PC-3 (cell line): Measurements from ENCODE around the gene CLDN16. TPM values are rescaled to one million over a fixed set of nuclear protein-coding genes. Genes with fewer than 3 reads are reported as not detected.

Experiments
- ATAC-seq: fragments of 200-7000 bp; cut with Tn5 transposase; 2 replicates; pipeline ENCODE4 v1.9.1; 2020; ENCODE audit warnings: mild to moderate bottlenecking, moderate library complexity
- BruUV-seq: library from RNA; stranded (reverse); fragments of 400-500 nt; replicated peaks from 2 replicates; lab custom pipeline; 2021; lab: Mats Ljungman, UMichigan
- CTCF ChIA-PET: fragments of 300-600 bp; sonication (Branson Sonifier 250); formaldehyde crosslinking; loops from one replicate; lab custom pipeline; 2022; ENCODE audit warnings: antibody characterized with exemption; lab: Charles Lee
- POLR2A ChIA-PET: fragments of 300-600 bp; sonication (Branson Sonifier 250); formaldehyde crosslinking; loops from one replicate; lab custom pipeline; 2022; ENCODE audit warnings: antibody characterized with exemption; ENCODE audit not compliant: unreplicated experiment; lab: Charles Lee
- DNase-seq: peaks from one replicate; pipeline ENCODE4 v3.0.0-alpha.2; 2015
- H2AFZ ChIP-seq: fragments of 300-600 bp; sonication (generic); 2 replicates; pipeline ENCODE4 v1.6.0; 2016; ENCODE audit warnings: antibody characterized with exemption, low read length
- H3F3A ChIP-seq: fragments of 300-600 bp; sonication (generic); one replicate; pipeline ENCODE4 v1.6.0; 2017; ENCODE audit warnings: antibody characterized with exemption, low read length, control low read depth, mild to moderate bottlenecking; ENCODE audit not compliant: unreplicated experiment
- H3K27ac ChIP-seq: fragments of 300-600 bp; sonication (generic); 2 replicates; pipeline ENCODE4 v1.5.1; 2016; ENCODE audit warnings: mild to moderate bottlenecking, low read length
- H3K27me3 ChIP-seq: fragments of 300-600 bp; sonication (generic); 2 replicates; pipeline ENCODE4 v1.6.1; 2016; ENCODE audit warnings: low read length, mixed read lengths
- H3K36me3 ChIP-seq: fragments of 300-600 bp; sonication (generic); 2 replicates; pipeline ENCODE4 v1.6.1; 2016; ENCODE audit warnings: low read depth, mixed run types, low read length, mixed read lengths
- H3K4me1 ChIP-seq: fragments of 300-600 bp; sonication (generic); 2 replicates; pipeline ENCODE4 v1.5.1; 2016; ENCODE audit warnings: low read length; ENCODE audit not compliant: insufficient read depth
- H3K4me2 ChIP-seq: fragments of 300-600 bp; sonication (generic); 2 replicates; pipeline ENCODE4 v1.6.0; 2016; ENCODE audit warnings: low read length
- H3K4me3 ChIP-seq: fragments of 300-600 bp; sonication (generic); 2 replicates; pipeline ENCODE4 v1.5.1; 2016; ENCODE audit warnings: mild to moderate bottlenecking, low read length, mixed read lengths
- H3K79me2 ChIP-seq: fragments of 300-600 bp; sonication (generic); 2 replicates; pipeline ENCODE4 v1.6.1; 2017; ENCODE audit warnings: low read length, mixed read lengths
- H3K9ac ChIP-seq: fragments of 300-600 bp; sonication (generic); 2 replicates; pipeline ENCODE4 v1.6.0; 2016; ENCODE audit warnings: mild to moderate bottlenecking, low read length
- H3K9me2 ChIP-seq: fragments of 300-600 bp; sonication (generic); replicated peaks from 2 replicates; pipeline ENCODE4 v1.6.1; 2016; ENCODE audit warnings: mixed run types, low read length, mixed read lengths
- H3K9me3 ChIP-seq: fragments of 300-600 bp; sonication (generic); 2 replicates; pipeline ENCODE4 v1.6.1; 2016; ENCODE audit warnings: low read length, mixed read lengths
- H4K20me1 ChIP-seq: fragments of 300-600 bp; sonication (generic); 2 replicates; pipeline ENCODE4 v1.6.1; 2016; ENCODE audit warnings: low read length, mixed read lengths
- EZH2 ChIP-seq: fragments of 300-600 bp; sonication (generic); IDR thresholded peaks from one replicate; pipeline ENCODE4 v1.6.1; 2017; ENCODE audit warnings: antibody characterized with exemption, mild to moderate bottlenecking, low read length; ENCODE audit not compliant: unreplicated experiment
- EZH2phosphoT487 ChIP-seq: fragments of 300-600 bp; sonication (generic); IDR thresholded peaks from 2 replicates; pipeline ENCODE4 v1.6.1; 2018; ENCODE audit warnings: mild to moderate bottlenecking, antibody characterized with exemption, low read length, borderline replicate concordance
- intact Hi-C: fragments of 100-400 bp; cut with micrococcal nuclease; formaldehyde crosslinking; loops from 2 replicates; pipeline ENCODE4 v1.9.0; 2023
- total RNA-seq: library from RNA; depleted of rRNA; stranded (reverse); fragments of >200 nt; gene quantifications from 2 replicates; pipeline ENCODE4 v1.2.3, GENCODE V29; 2014
- TF ChIP-seq, protein P1 (sequence below): fragments of 300-600 bp; sonication (generic); conservative IDR thresholded peaks from 2 replicates; pipeline ENCODE4 v1.5.1; 2017; ENCODE audit warnings: antibody characterized with exemption, low read depth, mild to moderate bottlenecking, low read length

Gene CLDN16
- total RNA-seq, 1 experiment from 2014 or later: not detected

- Histone ChIP-seq H3K9me2 (no peaks in the 10 kb centered on the region), H3K4me2 (no peak overlapping the region), H3K27ac (no peak overlapping the region), H3K27me3 (no peaks in the 10 kb centered on the region), H3K4me1 (no peaks in the 10 kb centered on the region), H3K79me2 (no peaks in the 10 kb centered on the region), H3K9me3 (no peaks in the 10 kb centered on the region), H3K36me3 (no peaks in the 10 kb centered on the region), H4K20me1 (no peaks in the 10 kb centered on the region), H2AFZ (no peak overlapping the region), H3K4me3 (no peak overlapping the region), H3K9ac (no peak overlapping the region), H3F3A (no peaks in the 10 kb centered on the region)
- TF ChIP-seq EZH2phosphoT487 (no peak), EZH2 (no peak)
- TF ChIP-seq, protein P1, sequence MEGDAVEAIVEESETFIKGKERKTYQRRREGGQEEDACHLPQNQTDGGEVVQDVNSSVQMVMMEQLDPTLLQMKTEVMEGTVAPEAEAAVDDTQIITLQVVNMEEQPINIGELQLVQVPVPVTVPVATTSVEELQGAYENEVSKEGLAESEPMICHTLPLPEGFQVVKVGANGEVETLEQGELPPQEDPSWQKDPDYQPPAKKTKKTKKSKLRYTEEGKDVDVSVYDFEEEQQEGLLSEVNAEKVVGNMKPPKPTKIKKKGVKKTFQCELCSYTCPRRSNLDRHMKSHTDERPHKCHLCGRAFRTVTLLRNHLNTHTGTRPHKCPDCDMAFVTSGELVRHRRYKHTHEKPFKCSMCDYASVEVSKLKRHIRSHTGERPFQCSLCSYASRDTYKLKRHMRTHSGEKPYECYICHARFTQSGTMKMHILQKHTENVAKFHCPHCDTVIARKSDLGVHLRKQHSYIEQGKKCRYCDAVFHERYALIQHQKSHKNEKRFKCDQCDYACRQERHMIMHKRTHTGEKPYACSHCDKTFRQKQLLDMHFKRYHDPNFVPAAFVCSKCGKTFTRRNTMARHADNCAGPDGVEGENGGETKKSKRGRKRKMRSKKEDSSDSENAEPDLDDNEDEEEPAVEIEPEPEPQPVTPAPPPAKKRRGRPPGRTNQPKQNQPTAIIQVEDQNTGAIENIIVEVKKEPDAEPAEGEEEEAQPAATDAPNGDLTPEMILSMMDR: no peak
- no TSS peak for BruUV-seq
- intact Hi-C loops: no loop called here
- ATAC-seq (no peak), DNase-seq (no peak)
- CTCF ChIA-PET: no interaction called here
- POLR2A ChIA-PET: interaction anchor here (0.7 kb wide), 1 partner anchor 727 kb away, joined by 4 read pairs; no protein-coding TSS in a partner anchor
Measured at GRCh38 chr3:190414297-190414696, 26.3 kb downstream of the CLDN16 start.

DNA sequence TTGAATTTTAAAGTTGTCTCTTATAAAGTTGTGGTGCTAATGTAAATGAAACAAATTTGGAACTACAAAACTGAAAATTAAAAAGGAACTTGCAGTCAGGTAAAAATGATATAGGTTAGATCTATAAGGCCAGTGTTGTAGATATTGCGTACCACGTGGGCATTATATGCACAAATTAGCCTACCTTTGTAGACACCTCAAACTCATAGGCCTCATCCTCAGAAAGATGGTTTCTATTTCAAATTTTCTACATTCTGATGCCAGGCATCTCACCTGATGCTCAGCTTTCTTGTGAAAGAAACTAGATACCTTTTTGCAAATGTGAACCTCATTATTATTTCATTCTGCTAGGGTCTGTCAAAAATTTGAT is 36.1 kb downstream of the CLDN16 start:
- intact Hi-C loops: loop anchor here (1.0 to 10.0 kb wide), 6 partner anchors 40 to 463 kb away; partner anchors contain the start of gene CLDN1
- no peak overlapping the region for H3K27ac ChIP-seq
- H3K79me2 ChIP-seq: no peaks in the 10 kb centered on the region
- H3K4me2 ChIP-seq: no peak overlapping the region
- H2AFZ ChIP-seq: no peak overlapping the region
- no peaks in the 10 kb centered on the region for H3K9me3 ChIP-seq
- no peak for TF ChIP-seq EZH2
- TF ChIP-seq, protein P1: no peak
- TF ChIP-seq EZH2phosphoT487: no peak
- H3K27me3 ChIP-seq: no peaks in the 10 kb centered on the region
- H3K36me3 ChIP-seq: no peaks in the 10 kb centered on the region
- ChIA-PET CTCF (interaction anchor here (0.6 to 1.1 kb wide), 10 partner anchors 19 to 443 kb away, joined by 3 to 15 read pairs (median 5); no protein-coding TSS in a partner anchor), POLR2A (interaction anchor here (0.6 to 0.7 kb wide), 3 partner anchors 22 to 40 kb away, joined by 3 to 11 read pairs (median 4); no protein-coding TSS in a partner anchor)
- BruUV-seq: no TSS peak
- H3F3A ChIP-seq: no peaks in the 10 kb centered on the region
- ATAC-seq (peak; percentile 33; the same call in 1 of the 2 replicates), DNase-seq (no peak)
- H4K20me1 ChIP-seq: no peaks in the 10 kb centered on the region
- no peaks in the 10 kb centered on the region for H3K4me1 ChIP-seq
- no peaks in the 10 kb centered on the region for H3K9me2 ChIP-seq
- H3K4me3 ChIP-seq: no peak overlapping the region
- no peak overlapping the region for H3K9ac ChIP-seq
